Right kidney (tissue), 1 donor: ENCODE measurements around the gene HIVEP3.
A peak's percentile ranks its signal among the peaks of the same experiment; 100 is the strongest.

Experiments used
- DNase-seq: peaks from one replicate; pipeline ENCODE4 v3.0.0-alpha.2; 2016

Gene HIVEP3

DNA sequence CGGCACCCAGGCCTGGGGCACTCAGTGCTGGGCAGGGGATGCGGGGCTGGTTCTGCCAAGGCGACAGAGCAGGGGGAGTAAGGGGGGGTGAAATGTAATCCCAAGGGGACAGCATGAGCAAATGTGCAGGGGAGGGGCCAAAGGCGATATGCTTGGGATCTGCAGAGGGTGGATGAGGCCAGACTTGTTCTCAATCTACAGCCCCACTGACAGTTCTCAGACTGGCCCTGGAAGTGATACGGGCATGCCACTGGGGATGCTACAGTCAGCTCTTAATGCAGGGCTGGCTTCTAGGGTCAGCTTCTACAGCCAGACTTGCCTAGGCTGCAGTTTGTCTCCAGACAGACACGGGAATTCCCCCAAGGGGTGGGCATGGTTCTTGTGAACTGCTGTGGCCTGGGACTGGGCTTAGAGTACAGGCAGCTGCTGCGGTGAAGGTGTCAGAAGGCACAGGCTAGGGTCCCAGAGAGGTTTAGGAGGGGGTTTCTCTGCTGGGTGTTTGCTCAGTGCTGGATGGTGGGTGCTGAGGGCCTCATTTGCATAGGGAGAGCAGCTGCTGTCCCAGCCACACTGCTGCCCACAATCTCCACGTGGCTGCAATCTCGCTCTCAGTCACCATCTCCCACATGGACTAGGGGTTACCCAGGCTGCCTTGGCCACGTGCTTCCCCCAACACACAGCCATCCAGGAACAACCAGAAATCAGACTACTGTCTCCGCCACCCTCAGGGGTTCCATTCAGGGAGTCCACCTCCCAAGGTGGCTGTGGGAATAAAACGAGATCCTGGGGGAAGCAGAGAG, 190.1 kb downstream of the HIVEP3 start:
- no peak for DNase-seq

- no peak for DNase-seq
These were observed 191.0 kb downstream of the HIVEP3 start for GRCh38 chr1:41727749-41728115.

DNA sequence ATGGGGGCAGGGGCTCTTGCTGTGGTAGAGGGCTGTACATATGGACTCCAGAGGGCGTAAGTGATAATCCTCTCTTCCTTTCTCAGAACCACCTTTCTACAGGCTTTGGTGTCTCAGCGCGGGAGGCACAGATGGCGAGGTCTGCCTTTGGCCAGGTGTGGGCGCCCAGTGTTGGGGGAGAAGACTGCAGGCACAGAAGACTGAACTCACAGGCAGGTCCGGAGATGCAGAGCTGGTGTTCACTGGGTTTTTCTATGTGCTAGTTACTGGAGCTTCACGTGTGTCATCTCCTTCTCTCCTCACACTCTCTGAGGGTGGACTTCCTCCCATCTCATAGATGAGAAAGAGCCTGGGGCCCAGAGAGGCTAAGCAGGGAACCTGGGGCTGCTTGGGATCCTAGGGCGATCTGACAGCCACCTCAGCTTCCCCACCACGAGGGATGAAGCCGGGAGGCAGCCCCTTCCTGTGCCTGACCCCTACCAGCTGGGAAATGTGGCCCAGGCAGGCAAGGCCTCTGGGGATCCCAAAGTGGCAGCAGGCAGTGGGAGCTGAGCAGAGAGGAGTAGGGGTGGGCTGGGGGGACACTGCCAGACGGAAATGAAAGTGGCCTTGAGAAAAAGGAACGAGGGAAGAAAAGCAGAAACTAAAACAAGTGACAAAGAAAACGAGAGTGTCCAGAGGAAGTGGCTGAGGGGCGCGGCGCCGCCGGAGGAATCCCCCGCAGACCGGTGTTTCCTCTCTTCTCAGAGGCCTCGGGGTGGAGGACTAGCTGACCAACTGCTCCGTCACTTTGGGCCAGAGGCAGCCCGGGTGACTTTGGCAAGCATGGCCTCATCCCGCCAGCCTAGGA, 191.6 kb downstream of the HIVEP3 start:
- DNase-seq = no peak

- DNase-seq = no peak
These were observed 192.4 kb downstream of the HIVEP3 start for GRCh38 chr1:41726292-41726691.

- DNase-seq = no peak
These were observed 193.8 kb downstream of the HIVEP3 start for GRCh38 chr1:41724926-41725325.

GRCh38 chr1:41724248-41724647, 194.5 kb downstream of the HIVEP3 start:
- DNase-seq = no peak

DNA sequence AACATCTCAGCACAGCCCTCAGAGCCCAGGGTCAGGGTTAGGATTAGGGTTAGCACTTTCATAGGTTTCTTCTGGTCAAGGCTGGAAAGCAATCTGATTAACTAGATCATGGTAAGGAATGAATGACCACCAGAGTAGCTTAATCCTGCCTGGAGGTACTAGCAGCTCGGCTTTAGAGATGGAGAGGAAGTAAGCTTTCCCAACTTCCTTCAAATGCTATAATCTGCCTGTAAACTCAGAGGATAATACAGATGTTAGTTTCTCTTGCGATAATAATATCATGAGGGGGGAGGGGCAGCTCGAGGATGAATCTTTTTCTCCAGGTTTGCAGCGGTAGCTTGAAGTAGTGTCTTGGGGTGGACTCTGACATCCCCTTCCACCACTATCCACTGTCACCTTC, 194.9 kb downstream of the HIVEP3 start:
- DNase-seq = no peak

- DNase-seq = no peak
These were observed 196.5 kb downstream of the HIVEP3 start for GRCh38 chr1:41722184-41722583.

- DNase-seq = no peak
These were observed 197.8 kb downstream of the HIVEP3 start for GRCh38 chr1:41720861-41721410.

DNA sequence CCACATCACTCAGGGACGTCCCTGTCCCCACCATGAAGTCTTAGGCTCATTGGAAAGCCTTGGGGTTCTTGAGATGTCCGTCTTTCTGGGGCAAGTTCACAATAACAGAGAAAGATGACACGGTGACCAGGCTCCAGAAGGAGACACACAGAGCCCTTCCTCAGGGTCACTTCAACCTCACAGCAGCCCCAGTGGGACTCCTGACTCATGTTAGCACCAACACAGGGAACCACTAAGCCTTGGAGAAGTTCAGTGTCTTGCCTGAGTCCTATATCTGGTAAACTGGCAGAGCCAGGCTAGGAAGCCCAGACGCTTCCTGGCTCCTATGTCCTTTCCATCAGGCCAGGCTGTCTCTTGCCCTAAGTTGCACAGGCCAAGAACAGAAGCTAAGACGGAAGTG, 199.1 kb downstream of the HIVEP3 start:
- no peak for DNase-seq

DNA sequence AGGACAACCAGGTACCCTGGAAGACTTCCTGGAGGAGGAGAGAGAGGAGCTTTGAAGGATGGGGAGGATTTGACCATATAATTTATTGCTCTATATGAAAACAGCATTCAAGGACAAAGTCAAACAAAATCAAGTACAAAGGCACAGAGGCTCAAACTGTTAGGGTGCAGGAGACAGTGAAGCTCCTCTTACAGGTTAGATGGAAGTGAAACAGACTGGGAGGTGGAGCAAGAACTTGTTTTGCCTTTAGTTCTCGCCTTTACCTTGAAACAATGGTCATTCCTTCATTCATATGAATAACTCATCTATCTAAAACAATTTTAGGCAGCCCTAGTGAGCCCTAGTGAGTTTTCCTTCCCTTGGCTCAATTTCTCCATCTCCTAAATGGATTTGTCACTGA, 199.6 kb downstream of the HIVEP3 start:
- DNase-seq = no peak

GRCh38 chr1:41718497-41718896, 200.2 kb downstream of the HIVEP3 start:
- DNase-seq = no peak

DNA sequence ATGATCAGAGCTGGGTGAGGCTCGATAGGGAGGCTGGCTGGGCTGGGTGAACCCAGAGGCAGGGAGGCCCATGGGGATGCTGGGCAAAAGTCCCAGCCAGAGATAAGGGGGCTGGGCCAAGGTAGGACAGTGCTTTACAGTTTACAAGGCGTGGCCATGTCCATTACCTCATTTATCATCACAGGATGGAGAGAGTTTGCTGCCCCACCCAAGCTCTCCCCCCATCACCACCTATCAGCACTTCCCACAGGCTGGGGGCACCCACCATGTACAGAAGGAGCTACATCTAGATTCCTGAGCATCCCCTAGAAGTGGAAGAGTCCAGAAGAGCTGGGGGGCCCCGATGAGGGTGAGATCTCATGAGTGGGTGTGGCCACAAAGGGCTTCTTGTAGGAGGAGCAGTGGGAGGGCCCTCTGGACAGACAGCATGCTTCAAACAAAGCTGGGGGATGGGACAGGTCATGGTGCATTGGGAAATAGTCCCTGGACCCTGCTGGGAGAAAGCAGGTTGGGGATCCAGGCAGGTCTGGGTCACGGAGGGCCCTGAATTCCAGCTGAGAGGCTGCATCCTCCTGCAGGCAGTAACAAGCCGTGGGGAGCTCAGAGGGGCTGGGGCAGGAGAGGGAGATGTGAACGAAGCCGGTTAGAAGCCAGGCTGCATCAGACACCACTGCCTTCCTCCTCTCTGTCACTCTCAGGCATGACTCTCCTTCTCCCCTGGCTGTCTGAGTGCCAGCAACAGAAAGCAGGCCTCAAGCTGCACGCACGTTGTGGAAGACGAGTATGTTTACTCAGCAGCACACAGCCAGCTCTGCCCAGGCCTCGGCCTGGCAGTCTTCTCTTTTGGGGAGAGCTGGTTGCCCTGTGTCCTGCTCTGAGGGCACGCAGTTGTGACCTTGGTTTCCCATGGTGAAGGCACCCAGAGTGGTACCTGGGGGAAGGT, 202.3 kb downstream of the HIVEP3 start:
- no peak for DNase-seq

DNA sequence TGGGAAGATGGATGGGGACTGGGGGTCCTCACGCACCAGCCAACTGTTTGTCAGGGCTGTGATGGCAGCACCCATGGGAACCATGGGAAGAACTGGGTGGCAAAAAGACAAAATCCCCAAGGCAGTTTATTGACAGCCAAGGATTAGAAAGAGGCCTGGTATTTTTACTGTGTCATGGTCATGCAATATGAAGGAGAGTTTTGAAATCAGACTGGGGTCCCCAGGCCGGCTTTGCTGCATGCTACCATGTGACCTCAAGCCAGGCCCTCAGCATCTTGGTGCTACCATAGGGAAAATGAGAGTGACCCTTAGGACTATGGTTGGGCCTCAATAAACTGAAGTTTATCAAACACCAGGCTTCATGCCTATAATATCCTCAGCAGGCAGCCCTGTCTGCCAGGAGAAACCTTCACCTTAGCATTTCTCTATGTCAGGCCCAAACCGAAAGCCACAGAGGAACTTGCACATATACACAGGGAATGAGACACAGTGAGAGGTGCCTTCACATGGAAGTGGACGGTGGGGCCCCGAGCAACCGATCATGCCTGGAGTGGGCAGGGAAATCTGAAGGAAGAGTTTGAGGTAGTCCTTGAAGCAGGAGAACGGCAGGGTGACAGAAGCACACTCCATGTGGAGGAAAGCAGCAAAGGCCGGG, 203.2 kb downstream of the HIVEP3 start:
- DNase-seq = no peak

- DNase-seq = no peak
These were observed 203.9 kb downstream of the HIVEP3 start for GRCh38 chr1:41714638-41715389.

DNA sequence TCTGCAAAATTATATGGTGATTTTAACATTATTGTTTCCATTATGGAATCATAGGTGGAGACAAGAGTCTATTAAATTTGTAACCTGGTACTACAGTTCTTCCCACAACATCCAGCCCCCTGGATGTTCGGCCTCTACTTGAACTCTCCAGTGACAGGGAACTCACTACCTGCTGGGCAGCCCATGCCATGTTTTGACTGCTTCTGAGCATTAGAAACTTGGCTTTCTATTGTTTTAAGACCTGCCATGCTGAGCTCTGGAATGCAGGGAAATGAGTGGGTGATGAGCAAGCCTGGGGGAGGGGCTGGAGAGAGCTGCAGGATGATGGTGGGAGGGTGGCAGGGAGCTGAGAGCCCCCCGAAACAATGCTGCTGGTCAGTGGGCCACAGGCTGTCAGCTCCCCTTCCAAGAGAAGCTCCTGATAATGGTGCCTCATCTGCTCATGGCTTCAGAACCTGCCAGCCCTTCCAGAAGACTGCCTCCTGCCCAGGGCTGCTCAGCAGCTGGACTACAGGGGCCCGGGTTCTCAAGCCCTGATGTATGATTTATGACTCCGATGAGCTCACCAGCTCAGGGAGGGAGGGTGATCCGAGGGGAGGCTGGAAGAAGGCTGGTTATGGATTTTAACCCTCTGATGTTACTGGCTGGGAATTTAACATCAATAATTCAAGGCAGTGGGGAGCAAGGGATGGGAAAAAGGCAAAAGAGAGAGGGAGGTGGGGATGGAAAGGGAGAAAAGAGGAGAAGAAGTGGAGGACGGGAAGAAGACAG, 205.0 kb downstream of the HIVEP3 start:
- peak; percentile 36 for DNase-seq

DNA sequence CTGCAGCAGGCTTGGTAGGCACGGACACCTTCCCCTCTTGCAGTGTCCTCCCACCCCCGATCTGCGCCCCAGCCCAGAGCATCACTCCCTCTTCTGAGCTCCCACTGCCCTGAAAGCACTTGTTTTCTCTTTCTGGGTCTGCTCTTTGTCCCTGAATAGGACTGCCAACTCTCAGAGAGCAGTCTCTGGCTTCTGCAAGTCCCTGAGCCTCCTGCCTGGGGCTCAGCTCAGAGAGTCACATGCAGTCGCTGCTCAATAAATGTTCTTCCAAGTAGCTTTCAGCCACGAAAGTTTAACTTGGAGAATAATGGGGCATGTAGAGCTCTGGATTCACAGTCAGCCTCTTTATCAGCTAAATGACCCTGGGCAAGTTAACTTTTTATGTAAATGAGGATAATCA, 205.6 kb downstream of the HIVEP3 start:
- DNase-seq = no peak

GRCh38 chr1:41712695-41713094, 206.0 kb downstream of the HIVEP3 start:
- DNase-seq = no peak

GRCh38 chr1:41712081-41712480, 206.6 kb downstream of the HIVEP3 start:
- no peak for DNase-seq

GRCh38 chr1:41711581-41711980, 207.1 kb downstream of the HIVEP3 start:
- DNase-seq = no peak
